H9 (cell line): Measurements from ENCODE around the gene GNAS. TPM values are rescaled to one million over a fixed set of nuclear protein-coding genes. Genes with fewer than 3 reads are reported as not detected.

Experiments
- DNase-seq: peaks from one replicate; pipeline ENCODE4 v3.0.0-alpha.2; 2017
- H2AFZ ChIP-seq: one replicate; pipeline ENCODE4 v1.6.1; 2013; ENCODE audit warnings: mild to moderate bottlenecking, low read length, control low read depth, moderate library complexity
- H2AK5ac ChIP-seq: 2 replicates; pipeline ENCODE4 v1.6.1; 2013; ENCODE audit warnings: low read length, control low read depth, mixed read lengths; ENCODE audit not compliant: insufficient read length
- H2BK120ac ChIP-seq: one replicate; pipeline ENCODE4 v1.6.1; 2013; ENCODE audit warnings: low read depth, mild to moderate bottlenecking, low read length, control low read depth, inconsistent platforms; ENCODE audit not compliant: poor library complexity, severe bottlenecking
- H2BK12ac ChIP-seq: 2 replicates; pipeline ENCODE4 v1.6.1; 2013; ENCODE audit warnings: low read length, control low read depth, mixed read lengths, low read depth; ENCODE audit not compliant: insufficient read length
- H2BK15ac ChIP-seq: 2 replicates; pipeline ENCODE4 v1.6.1; 2013; ENCODE audit warnings: low read depth, low read length, control low read depth
- H2BK20ac ChIP-seq: one replicate; pipeline ENCODE4 v1.6.1; 2013; ENCODE audit warnings: low read depth, mild to moderate bottlenecking, low read length, control low read depth, inconsistent platforms; ENCODE audit not compliant: poor library complexity, severe bottlenecking
- H2BK5ac ChIP-seq: 2 replicates; pipeline ENCODE4 v1.6.1; 2013; ENCODE audit warnings: low read length, control low read depth, mixed read lengths; ENCODE audit not compliant: insufficient read length
- H3K14ac ChIP-seq: 2 replicates; pipeline ENCODE4 v1.6.1; 2013; ENCODE audit warnings: low read length, control low read depth; ENCODE audit not compliant: insufficient read depth
- H3K18ac ChIP-seq: 2 replicates; pipeline ENCODE4 v1.6.1; 2013; ENCODE audit warnings: low read depth, mild to moderate bottlenecking, mixed read lengths, low read length, control low read depth; ENCODE audit not compliant: insufficient read length
- H3K23ac ChIP-seq: 2 replicates; pipeline ENCODE4 v1.6.1; 2013; ENCODE audit warnings: low read length, control low read depth, mixed read lengths, low read depth; ENCODE audit not compliant: insufficient read length
- H3K23me2 ChIP-seq: 2 replicates; pipeline ENCODE4 v1.6.1; 2013; ENCODE audit warnings: low read depth, mild to moderate bottlenecking, mixed read lengths, low read length, control low read depth; ENCODE audit not compliant: insufficient read length, poor library complexity, severe bottlenecking
- H3K27ac ChIP-seq: 2 replicates; pipeline ENCODE4 v1.5.1; 2013; ENCODE audit warnings: low read length, control low read depth, mixed read lengths, low read depth; ENCODE audit not compliant: insufficient read length
- H3K27me3 ChIP-seq: 2 replicates; pipeline ENCODE4 v1.6.1; 2013; ENCODE audit warnings: low read length, control low read depth, inconsistent platforms; ENCODE audit not compliant: insufficient read depth
- H3K4ac ChIP-seq: 2 replicates; pipeline ENCODE4 v1.6.1; 2013; ENCODE audit warnings: low read depth, mild to moderate bottlenecking, control low read depth, inconsistent platforms, low read length, moderate library complexity
- H3K4me1 ChIP-seq: 2 replicates; pipeline ENCODE4 v1.6.1; 2013; ENCODE audit warnings: low read length, control low read depth, inconsistent platforms; ENCODE audit not compliant: insufficient read depth
- H3K4me2 ChIP-seq: 2 replicates; pipeline ENCODE4 v1.6.1; 2013; ENCODE audit warnings: low read length, control low read depth, mixed read lengths; ENCODE audit not compliant: insufficient read length, insufficient read depth
- H3K56ac ChIP-seq: 2 replicates; pipeline ENCODE4 v1.6.1; 2013; ENCODE audit warnings: low read depth, mild to moderate bottlenecking, mixed read lengths, low read length, control low read depth; ENCODE audit not compliant: insufficient read length
- H3K79me1 ChIP-seq: 2 replicates; pipeline ENCODE4 v1.6.1; 2013; ENCODE audit warnings: low read depth, mild to moderate bottlenecking, moderate library complexity, low read length, control low read depth, inconsistent platforms; ENCODE audit not compliant: insufficient read depth, poor library complexity, severe bottlenecking
- H3K79me2 ChIP-seq: 2 replicates; pipeline ENCODE4 v1.6.1; 2013; ENCODE audit warnings: low read length, control low read depth, inconsistent platforms; ENCODE audit not compliant: insufficient read depth
- H3K9ac ChIP-seq: 2 replicates; pipeline ENCODE4 v1.6.1; 2013; ENCODE audit warnings: low read length, control low read depth, mixed read lengths; ENCODE audit not compliant: insufficient read length; ENCODE audit errors: extremely low read depth
- H3K9me3 ChIP-seq: one replicate; pipeline ENCODE4 v1.6.1; 2013; ENCODE audit warnings: low read depth, low read length, inconsistent platforms; ENCODE audit not compliant: control insufficient read depth
- H3T11ph ChIP-seq: one replicate; pipeline ENCODE4 v1.6.1; 2013; ENCODE audit warnings: mild to moderate bottlenecking, low read length, control low read depth, inconsistent platforms
- H4K20me1 ChIP-seq: one replicate; pipeline ENCODE4 v1.6.1; 2013; ENCODE audit not compliant: control insufficient read depth, insufficient read length, insufficient read depth
- H4K5ac ChIP-seq: 2 replicates; pipeline ENCODE4 v1.6.1; 2013; ENCODE audit warnings: low read depth, mild to moderate bottlenecking, mixed read lengths, low read length, control low read depth; ENCODE audit not compliant: insufficient read length
- H4K8ac ChIP-seq: replicated peaks from 2 replicates; pipeline ENCODE4 v1.6.1; 2013; ENCODE audit warnings: low read length, control low read depth, mixed read lengths, low read depth; ENCODE audit not compliant: insufficient read length
- H4K91ac ChIP-seq: 2 replicates; pipeline ENCODE4 v1.6.1; 2013; ENCODE audit warnings: low read depth, mild to moderate bottlenecking, moderate library complexity, mixed read lengths, low read length, control low read depth; ENCODE audit not compliant: insufficient read length
- H3K27ac Mint-ChIP-seq, 3 experiments: 2 replicates in 2 of 3; 3 replicates in 1 of 3; pipeline ENCODE4 v1.8.0; 2020 to 2021; ENCODE audit warnings: mixed read lengths in 3 of 3, mild to moderate bottlenecking in 1 of 3, moderate library complexity in 1 of 3
- H3K27me3 Mint-ChIP-seq: 2 replicates; pipeline ENCODE4 v1.8.0; 2021; ENCODE audit warnings: low read depth, mild to moderate bottlenecking, moderate library complexity, mixed read lengths
- H3K36me3 Mint-ChIP-seq, 3 experiments: 2 replicates in 2 of 3; 3 replicates in 1 of 3; pipeline ENCODE4 v1.8.0; 2020 to 2021; ENCODE audit warnings: low read depth in 3 of 3, mixed read lengths in 3 of 3; ENCODE audit not compliant: insufficient read depth in 1 of 3
- H3K4me1 Mint-ChIP-seq, 2 experiments: 2 replicates each; pipeline ENCODE4 v1.8.0; 2020; ENCODE audit warnings: mixed read lengths in 2 of 2
- H3K4me3 Mint-ChIP-seq, 2 experiments: 2 replicates in 1 of 2; 3 replicates in 1 of 2; pipeline ENCODE4 v1.8.0; 2020 to 2021; ENCODE audit warnings: mild to moderate bottlenecking in 2 of 2, mixed read lengths in 2 of 2, moderate library complexity in 1 of 2
- H3K9me3 Mint-ChIP-seq, 2 experiments: 2 replicates in 1 of 2; 3 replicates in 1 of 2; pipeline ENCODE4 v1.8.0; 2020; ENCODE audit warnings: mild to moderate bottlenecking in 2 of 2, mixed read lengths in 2 of 2, moderate library complexity in 1 of 2
- WGBS: extraction: QIAGEN DNeasy Blood & Tissue Kit; methylation state at CpG from one replicate; pipeline ENCODE4 v1.1.7; 2013; ENCODE audit warnings: missing lambda C conversion rate, low lambda C conversion rate, mixed read lengths; ENCODE audit not compliant: insufficient read length; ENCODE audit errors: extremely low coverage; 5-methylcytosine and 5-hydroxymethylcytosine counted together
- total RNA-seq: library from RNA; stranded (reverse); gene quantifications from 2 replicates; pipeline ENCODE4 v1.2.1, GENCODE V29; 2021
- TF ChIP-seq, protein P1 (sequence below): fragments of 200-600 bp; sonication (generic); conservative IDR thresholded peaks from 3 replicates; pipeline ENCODE4 v1.8.0; 2021; ENCODE audit warnings: antibody characterized with exemption, mild to moderate bottlenecking

The GNAS gene
- total RNA-seq, 1 experiment from 2014 or later, result 920 TPM

GRCh38 chr20:58832457-58832856 is 20.1 kb upstream of the GNAS start:
- H3K36me3 Mint-ChIP-seq, result peaks cover 36 to 68% (median 63%) of the 10 kb centered on the region in 3 experiments
- no peak for DNase-seq
- H2BK5ac ChIP-seq, result no peak overlapping the region
- no peak overlapping the region for H2BK12ac ChIP-seq
- H3K23me2 ChIP-seq, result no peaks in the 10 kb centered on the region
- H3K9me3 Mint-ChIP-seq, result peaks cover 3 to 8% of the 10 kb centered on the region in 2 experiments; a peak in 3 of 5 replicates
- no peak overlapping the region for H3K23ac ChIP-seq
- H3K4ac ChIP-seq, result no peak overlapping the region
- no peak overlapping the region for H2BK120ac ChIP-seq
- H3K27ac Mint-ChIP-seq, result 0 out of 7 replicates have a peak overlapping the region, but pooled peaks of 1 of the 3 experiments have one; percentile 25
- H4K91ac ChIP-seq, result no peak overlapping the region
- peaks cover 8% of the 10 kb centered on the region; the same call in 1 of the 2 replicates for H3K27me3 Mint-ChIP-seq
- H3K27ac ChIP-seq, result no peak overlapping the region
- H2BK20ac ChIP-seq, result no peak overlapping the region
- H2AFZ ChIP-seq, result no peak overlapping the region
- H3K4me1 Mint-ChIP-seq, result 0 out of 4 replicates have a peak, but pooled peaks cover 0 to 2% of the 10 kb centered on the region in 2 experiments
- peaks cover 8% of the 10 kb centered on the region for H4K20me1 ChIP-seq
- no peak overlapping the region for H3K14ac ChIP-seq
- H4K8ac ChIP-seq, result no peak overlapping the region
- no peaks in the 10 kb centered on the region for H3K9me3 ChIP-seq
- H3K18ac ChIP-seq, result no peak overlapping the region
- WGBS, result no CpG with 5 or more reads among the region's 4 CpGs
- H3K9ac ChIP-seq, result no peak overlapping the region
- no peak overlapping the region for H3K56ac ChIP-seq
- no peak overlapping the region for H4K5ac ChIP-seq
- H3K4me2 ChIP-seq, result no peak overlapping the region
- no peak overlapping the region for H2AK5ac ChIP-seq
- H3T11ph ChIP-seq, result no peak overlapping the region
- H3K4me1 ChIP-seq, result no peaks in the 10 kb centered on the region
- no peak overlapping the region for H2BK15ac ChIP-seq
- H3K79me1 ChIP-seq, result peaks cover 6% of the 10 kb centered on the region
- H3K79me2 ChIP-seq, result peaks cover 50% of the 10 kb centered on the region; the same call in 1 of the 2 replicates
- no peaks in the 10 kb centered on the region for H3K27me3 ChIP-seq
- TF ChIP-seq, protein P1, sequence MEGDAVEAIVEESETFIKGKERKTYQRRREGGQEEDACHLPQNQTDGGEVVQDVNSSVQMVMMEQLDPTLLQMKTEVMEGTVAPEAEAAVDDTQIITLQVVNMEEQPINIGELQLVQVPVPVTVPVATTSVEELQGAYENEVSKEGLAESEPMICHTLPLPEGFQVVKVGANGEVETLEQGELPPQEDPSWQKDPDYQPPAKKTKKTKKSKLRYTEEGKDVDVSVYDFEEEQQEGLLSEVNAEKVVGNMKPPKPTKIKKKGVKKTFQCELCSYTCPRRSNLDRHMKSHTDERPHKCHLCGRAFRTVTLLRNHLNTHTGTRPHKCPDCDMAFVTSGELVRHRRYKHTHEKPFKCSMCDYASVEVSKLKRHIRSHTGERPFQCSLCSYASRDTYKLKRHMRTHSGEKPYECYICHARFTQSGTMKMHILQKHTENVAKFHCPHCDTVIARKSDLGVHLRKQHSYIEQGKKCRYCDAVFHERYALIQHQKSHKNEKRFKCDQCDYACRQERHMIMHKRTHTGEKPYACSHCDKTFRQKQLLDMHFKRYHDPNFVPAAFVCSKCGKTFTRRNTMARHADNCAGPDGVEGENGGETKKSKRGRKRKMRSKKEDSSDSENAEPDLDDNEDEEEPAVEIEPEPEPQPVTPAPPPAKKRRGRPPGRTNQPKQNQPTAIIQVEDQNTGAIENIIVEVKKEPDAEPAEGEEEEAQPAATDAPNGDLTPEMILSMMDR, result no peak
- no peak overlapping the region for H3K4me3 Mint-ChIP-seq
